GM12874 (cell line): Measurements from ENCODE around the gene C5.

ENCODE experiments used
- TF ChIP-seq, protein P1 (sequence below): IDR thresholded peaks from 2 replicates; pipeline ENCODE4 v1.5.1; 2011; ENCODE audit warnings: low read depth, mild to moderate bottlenecking, control low read depth, low read length, moderate library complexity; ENCODE audit not compliant: insufficient read depth

C5 gene

GRCh38 chr9:121074370-121075250 lies 24.5 kb upstream of the C5 start, which contains the start of gene CNTRL:
TSS of gene CNTRL (plus strand) at chr9:121074955. CDS start at chr9:121088327, 13,372 bp downstream.
- TF ChIP-seq, protein P1, sequence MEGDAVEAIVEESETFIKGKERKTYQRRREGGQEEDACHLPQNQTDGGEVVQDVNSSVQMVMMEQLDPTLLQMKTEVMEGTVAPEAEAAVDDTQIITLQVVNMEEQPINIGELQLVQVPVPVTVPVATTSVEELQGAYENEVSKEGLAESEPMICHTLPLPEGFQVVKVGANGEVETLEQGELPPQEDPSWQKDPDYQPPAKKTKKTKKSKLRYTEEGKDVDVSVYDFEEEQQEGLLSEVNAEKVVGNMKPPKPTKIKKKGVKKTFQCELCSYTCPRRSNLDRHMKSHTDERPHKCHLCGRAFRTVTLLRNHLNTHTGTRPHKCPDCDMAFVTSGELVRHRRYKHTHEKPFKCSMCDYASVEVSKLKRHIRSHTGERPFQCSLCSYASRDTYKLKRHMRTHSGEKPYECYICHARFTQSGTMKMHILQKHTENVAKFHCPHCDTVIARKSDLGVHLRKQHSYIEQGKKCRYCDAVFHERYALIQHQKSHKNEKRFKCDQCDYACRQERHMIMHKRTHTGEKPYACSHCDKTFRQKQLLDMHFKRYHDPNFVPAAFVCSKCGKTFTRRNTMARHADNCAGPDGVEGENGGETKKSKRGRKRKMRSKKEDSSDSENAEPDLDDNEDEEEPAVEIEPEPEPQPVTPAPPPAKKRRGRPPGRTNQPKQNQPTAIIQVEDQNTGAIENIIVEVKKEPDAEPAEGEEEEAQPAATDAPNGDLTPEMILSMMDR = no peak

DNA sequence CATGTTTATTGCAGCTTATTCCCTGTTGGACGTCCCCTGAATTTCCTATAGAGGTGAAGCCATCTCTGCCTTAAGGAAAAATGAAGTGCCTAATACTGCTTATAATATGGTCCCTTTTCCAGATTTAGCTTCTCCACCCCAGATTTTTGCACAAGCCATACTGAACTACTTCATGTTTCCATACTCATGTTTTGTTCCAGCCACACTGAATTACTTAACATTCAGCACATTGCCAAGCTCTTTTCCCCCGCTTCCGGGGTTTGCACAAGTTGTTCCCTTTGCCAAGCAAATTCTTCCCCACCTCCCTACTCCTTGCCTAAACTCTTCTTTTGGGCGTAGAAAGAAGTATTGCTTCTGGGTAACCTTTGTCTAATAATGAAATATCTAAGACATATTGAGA lies 23.0 kb upstream of the C5 start:
- TF ChIP-seq, protein P1 = no peak

- TF ChIP-seq, protein P1 = no peak
Observed at GRCh38 chr9:121071756-121072421, 21.8 kb upstream of the C5 start.

DNA sequence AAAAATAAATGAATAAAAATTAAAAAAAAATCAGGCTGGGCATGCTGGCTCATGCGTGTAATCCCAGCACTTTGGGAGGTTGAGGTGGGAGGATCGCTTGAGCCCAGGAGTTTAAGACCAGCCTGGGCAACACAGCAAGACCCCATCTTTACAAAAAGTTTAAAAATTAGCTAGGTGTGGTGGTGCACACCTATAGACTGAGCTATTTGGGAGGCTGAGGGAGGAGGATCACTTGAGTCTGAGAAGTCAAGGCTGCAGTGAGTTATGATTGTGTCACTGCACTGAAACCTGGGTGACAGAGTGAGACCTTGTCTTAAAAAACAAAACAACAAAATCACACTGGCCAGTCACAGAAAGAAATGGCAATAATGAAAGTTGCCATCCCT lies 21.3 kb upstream of the C5 start:
- TF ChIP-seq, protein P1 = no peak

- TF ChIP-seq, protein P1 = no peak
Observed at GRCh38 chr9:121069396-121069795, 19.3 kb upstream of the C5 start.

DNA sequence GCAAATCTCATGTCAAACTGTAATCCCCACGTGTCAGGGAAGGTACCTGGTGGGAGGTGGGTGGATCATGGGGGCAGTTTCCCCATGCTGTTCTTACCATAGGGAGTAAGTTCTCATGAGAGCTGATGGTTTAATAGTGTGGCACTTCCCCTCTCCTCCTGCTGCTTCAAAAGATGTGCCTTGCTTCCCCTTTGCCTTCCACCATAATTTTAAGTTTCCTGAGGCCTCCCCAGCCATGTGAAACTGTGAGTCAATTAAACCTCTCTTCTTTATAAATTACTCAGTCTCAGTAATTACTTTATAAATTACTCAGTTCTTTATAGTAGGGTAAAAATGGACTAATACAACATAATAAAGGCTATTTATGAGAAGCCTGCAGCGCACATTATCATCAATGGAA lies 17.6 kb upstream of the C5 start:
- TF ChIP-seq, protein P1 = no peak

GRCh38 chr9:121066850-121067249 lies 16.8 kb upstream of the C5 start:
- TF ChIP-seq, protein P1 = no peak
